GM12874 (cell line): ENCODE data around the gene TRANK1.

Source experiments
- CTCF ChIP-seq: IDR thresholded peaks from 2 replicates; pipeline ENCODE4 v1.5.1; 2011; ENCODE audit warnings: low read depth, mild to moderate bottlenecking, control low read depth, low read length, moderate library complexity; ENCODE audit not compliant: insufficient read depth

Gene TRANK1

DNA sequence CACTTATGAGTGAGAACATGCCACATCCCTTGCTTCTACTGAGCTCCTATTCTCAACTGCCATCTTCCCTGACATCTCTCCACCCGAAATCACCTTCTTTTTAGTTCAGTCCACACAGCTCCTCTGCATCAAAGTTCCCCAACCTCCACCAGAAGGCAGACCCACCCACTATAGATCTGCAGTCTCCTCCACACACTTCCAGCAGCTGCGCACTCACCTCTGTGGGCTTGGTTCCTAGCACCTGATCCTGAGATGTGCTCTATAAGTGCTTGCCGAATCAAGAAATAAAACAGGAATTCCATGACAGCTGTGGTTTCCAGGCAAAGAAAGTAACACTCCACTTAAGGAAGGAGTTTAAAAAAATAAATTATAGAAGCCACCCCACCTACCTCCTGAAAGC lies 85.4 kb downstream of the TRANK1 start:
- TF ChIP-seq CTCF: no peak

DNA sequence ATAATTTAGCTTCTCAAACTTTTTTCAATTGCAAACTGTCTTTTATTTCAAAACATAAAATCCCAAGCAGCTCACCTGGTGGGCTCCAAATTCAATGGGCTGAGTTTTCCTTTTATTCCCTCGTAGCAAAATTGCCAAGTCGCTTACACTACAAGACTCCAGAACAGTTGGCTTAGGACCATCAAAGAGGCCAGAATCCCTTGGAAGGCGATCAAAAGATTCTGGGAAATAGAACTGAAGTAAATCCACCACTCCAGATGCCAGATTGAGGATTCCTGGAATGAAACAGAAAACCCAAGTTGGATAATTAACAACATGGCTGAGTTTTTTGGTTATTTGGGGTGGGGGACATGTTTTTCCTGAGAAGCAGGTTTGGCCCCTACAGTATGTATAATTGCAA lies 92.8 kb downstream of the TRANK1 start:
- no peak for TF ChIP-seq CTCF

GRCh38 chr3:36850743-36851142 lies 94.1 kb downstream of the TRANK1 start:
- no peak for TF ChIP-seq CTCF

- no peak for TF ChIP-seq CTCF
Measured at GRCh38 chr3:36846406-36846805, 98.4 kb downstream of the TRANK1 start.

GRCh38 chr3:36843065-36844051 lies 101.5 kb downstream of the TRANK1 start:
- TF ChIP-seq CTCF: peak; percentile 67

GRCh38 chr3:36842275-36842674 lies 102.6 kb downstream of the TRANK1 start:
- TF ChIP-seq CTCF: no peak

DNA sequence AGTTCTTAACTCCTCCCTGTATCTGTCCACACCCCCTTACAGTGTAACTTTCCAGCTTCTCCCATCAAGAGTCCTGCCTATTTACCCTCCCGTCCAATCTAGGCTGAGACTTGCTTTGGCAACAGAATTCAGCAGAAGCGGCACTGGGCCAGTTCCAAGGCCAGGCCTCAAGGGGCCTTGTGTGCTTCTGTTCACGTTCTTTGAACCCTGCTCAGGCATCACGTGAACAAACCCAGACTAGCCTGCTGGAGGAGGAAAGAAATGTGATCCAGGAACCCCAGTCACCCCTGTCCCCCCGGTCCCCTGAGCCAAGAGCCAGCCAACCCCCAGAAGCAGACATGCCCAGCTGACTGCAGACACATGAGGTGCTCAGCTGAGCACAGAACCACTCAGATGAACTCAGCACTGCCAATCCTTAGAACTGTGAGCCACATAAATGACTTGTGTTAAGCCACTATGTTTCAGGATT lies 104.4 kb downstream of the TRANK1 start:
- TF ChIP-seq CTCF: no peak
